HCT116 (cell line): ENCODE measurements around the gene CCDC117.

Experiments used
- CEBPB ChIP-seq: IDR thresholded peaks from 2 replicates; pipeline ENCODE4 v1.6.1; 2012; ENCODE audit warnings: low read depth
- ELF1 ChIP-seq: IDR thresholded peaks from 2 replicates; pipeline ENCODE4 v1.6.1; 2012; ENCODE audit warnings: low read depth, borderline replicate concordance
- EZH2 ChIP-seq: fragments of 200-600 bp; sonication (generic); IDR thresholded peaks from 2 replicates; pipeline ENCODE4 v1.6.1; 2017; ENCODE audit warnings: antibody characterized with exemption, mixed run types
- POLR2AphosphoS5 ChIP-seq: IDR thresholded peaks from 2 replicates; pipeline ENCODE4 v1.6.1; 2011; ENCODE audit warnings: mild to moderate bottlenecking, low read depth, low read length, moderate library complexity
- SIN3A ChIP-seq: IDR thresholded peaks from 2 replicates; pipeline ENCODE4 v1.6.1; 2012; ENCODE audit warnings: low read depth
- TF ChIP-seq, protein P1 (sequence below), 3 experiments: fragments of 200-600 bp in 1 of 3; sonication (generic) in 1 of 3; IDR thresholded peaks in 2 of 3; conservative IDR thresholded peaks in 1 of 3; 2 replicates each; pipeline ENCODE4 v1.5.1; 2012 to 2017; ENCODE audit warnings: low read depth in 2 of 3, low read length in 2 of 3, antibody characterized with exemption in 1 of 3, borderline replicate concordance in 1 of 3, control low read depth in 1 of 3, mild to moderate bottlenecking in 1 of 3, mixed read lengths in 1 of 3, mixed run types in 1 of 3, moderate library complexity in 1 of 3; ENCODE audit not compliant: insufficient read depth in 1 of 3

GRCh38 chr22:28791124-28791523, 18.6 kb downstream of the CCDC117 start:
- TF ChIP-seq, protein P1, sequence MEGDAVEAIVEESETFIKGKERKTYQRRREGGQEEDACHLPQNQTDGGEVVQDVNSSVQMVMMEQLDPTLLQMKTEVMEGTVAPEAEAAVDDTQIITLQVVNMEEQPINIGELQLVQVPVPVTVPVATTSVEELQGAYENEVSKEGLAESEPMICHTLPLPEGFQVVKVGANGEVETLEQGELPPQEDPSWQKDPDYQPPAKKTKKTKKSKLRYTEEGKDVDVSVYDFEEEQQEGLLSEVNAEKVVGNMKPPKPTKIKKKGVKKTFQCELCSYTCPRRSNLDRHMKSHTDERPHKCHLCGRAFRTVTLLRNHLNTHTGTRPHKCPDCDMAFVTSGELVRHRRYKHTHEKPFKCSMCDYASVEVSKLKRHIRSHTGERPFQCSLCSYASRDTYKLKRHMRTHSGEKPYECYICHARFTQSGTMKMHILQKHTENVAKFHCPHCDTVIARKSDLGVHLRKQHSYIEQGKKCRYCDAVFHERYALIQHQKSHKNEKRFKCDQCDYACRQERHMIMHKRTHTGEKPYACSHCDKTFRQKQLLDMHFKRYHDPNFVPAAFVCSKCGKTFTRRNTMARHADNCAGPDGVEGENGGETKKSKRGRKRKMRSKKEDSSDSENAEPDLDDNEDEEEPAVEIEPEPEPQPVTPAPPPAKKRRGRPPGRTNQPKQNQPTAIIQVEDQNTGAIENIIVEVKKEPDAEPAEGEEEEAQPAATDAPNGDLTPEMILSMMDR (IDR thresholded peaks at IDR 0.05 in 2 of 3, conservative IDR thresholded peaks at IDR 0.05 in 1 of 3; ENCODE audit: borderline replicate concordance in 1 of 3, insufficient read depth in 1 of 3, low read depth in 2 of 3, low read length in 2 of 3), result no peak
- no peak for TF ChIP-seq ELF1
- TF ChIP-seq EZH2, result no peak
- no peak for TF ChIP-seq SIN3A
- TF ChIP-seq CEBPB, result no peak
- no peak for TF ChIP-seq POLR2AphosphoS5
